GM20000 (cell line): ENCODE measurements around the gene IRF4.

ENCODE experiments used
- DNase-seq: peaks from one replicate; pipeline ENCODE4 v3.0.0; 2012; ENCODE audit warnings: low spot score
- CTCF ChIP-seq: IDR thresholded peaks from 2 replicates; pipeline ENCODE4 v1.5.1; 2012; ENCODE audit warnings: mild to moderate bottlenecking, control low read depth; ENCODE audit errors: extremely low read depth, missing control alignments

IRF4 gene

GRCh38 chr6:443621-444159 lies 52.1 kb downstream of the IRF4 start:
- no peak for TF ChIP-seq CTCF
- DNase-seq: no peak

DNA sequence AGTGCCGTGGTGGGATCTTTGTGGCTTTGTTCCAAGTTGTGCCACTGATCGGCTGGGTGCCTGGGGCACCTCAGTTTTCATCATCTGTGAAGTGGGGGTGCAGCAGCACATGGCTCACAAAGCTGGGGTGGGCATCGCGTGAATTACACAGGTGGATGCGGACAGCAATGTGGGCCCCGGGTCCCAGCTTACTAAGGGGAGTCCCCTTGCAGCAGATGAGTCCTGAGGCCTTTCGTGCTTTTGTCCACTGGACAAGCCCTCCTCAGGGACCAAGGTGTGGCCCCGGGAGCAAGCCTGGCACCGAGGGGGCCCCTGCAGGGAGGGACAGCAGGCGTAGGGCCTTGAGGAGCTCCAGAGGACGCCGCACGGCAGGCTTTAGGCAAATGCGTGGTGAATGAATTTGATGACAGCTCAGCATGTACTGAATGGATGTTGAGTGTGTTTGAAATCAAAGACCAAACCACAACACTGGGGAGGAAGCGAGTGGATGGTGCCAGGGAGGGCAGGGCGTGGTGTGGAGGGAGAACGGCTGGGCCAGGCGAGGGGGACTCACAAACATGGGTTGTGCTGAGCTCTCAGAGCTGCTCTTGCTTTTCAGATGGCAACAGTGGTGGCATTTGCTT lies 53.2 kb downstream of the IRF4 start:
- TF ChIP-seq CTCF: no peak
- DNase-seq: no peak

- no peak for TF ChIP-seq CTCF
- DNase-seq: no peak
These were observed 54.2 kb downstream of the IRF4 start for GRCh38 chr6:445571-446417.

- no peak for TF ChIP-seq CTCF
These were observed 55.1 kb downstream of the IRF4 start for GRCh38 chr6:446418-447366.

GRCh38 chr6:447381-448165 lies 56.0 kb downstream of the IRF4 start:
- no peak for TF ChIP-seq CTCF
- no peak for DNase-seq

More at GRCh38 chr6:446418-447366, 55.1 kb downstream of the IRF4 start:
- peak; percentile 7 for DNase-seq

DNA sequence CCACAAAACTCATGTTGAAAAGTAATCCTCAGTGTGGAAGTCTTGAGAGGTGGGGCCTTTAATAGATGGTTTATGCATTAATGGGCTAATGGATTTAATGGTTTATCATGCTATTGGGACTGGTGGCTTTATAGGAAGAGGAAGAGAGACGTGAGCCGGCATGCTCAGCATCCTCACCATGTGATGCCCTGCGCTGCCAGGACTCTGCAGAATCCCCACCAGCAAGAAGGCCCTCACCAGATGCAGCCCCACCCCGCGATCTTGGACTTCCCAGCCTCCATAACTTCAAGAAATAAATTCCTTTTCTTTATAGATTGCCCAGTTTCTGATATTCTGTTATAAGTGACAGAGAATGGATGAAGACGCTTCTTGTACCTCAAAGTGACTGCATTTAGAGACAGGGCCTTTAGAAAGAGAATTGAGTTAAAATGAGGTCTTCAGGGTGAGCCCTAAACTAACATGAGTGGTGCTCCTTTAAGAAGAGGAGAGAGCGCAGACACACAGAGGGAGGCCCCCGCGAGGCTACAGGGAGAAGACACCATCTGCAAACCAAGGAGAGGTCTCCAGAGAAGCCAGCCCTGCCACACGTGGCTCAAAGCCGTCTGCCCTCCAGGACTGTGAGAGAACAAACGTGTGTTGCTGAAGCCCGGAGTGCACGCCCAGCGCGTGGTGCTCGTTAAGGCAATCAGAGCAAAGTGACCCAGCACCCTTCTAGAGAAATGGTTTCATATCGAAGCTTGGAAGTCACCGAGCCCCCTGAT lies 56.9 kb downstream of the IRF4 start:
- DNase-seq: no peak
- no peak for TF ChIP-seq CTCF
